GM21423 (cell line): ENCODE measurements around the gene KIF21B.

ENCODE experiments used
- ATAC-seq: cut with Tn5 transposase; IDR thresholded peaks from one replicate; pipeline ENCODE4 v1.9.1; 2021; ENCODE audit warnings: mild to moderate bottlenecking, moderate library complexity; ENCODE audit not compliant: unreplicated experiment

Gene KIF21B

GRCh38 chr1:201049248-201049831, 25.8 kb upstream of the KIF21B start:
- ATAC-seq, result no peak

GRCh38 chr1:201048521-201048920, 25.0 kb upstream of the KIF21B start:
- no peak for ATAC-seq

GRCh38 chr1:201044119-201044518, 20.6 kb upstream of the KIF21B start:
- ATAC-seq, result no peak

- peak; percentile 67 for ATAC-seq
These were observed 19.4 kb upstream of the KIF21B start for GRCh38 chr1:201042779-201043461.

- ATAC-seq, result no peak
These were observed 17.5 kb upstream of the KIF21B start for GRCh38 chr1:201041011-201041410.

- ATAC-seq, result no peak
These were observed 16.4 kb upstream of the KIF21B start for GRCh38 chr1:201039876-201040275.

GRCh38 chr1:201039418-201039817, 15.9 kb upstream of the KIF21B start:
- ATAC-seq, result no peak

GRCh38 chr1:201038186-201038876, 14.8 kb upstream of the KIF21B start:
- ATAC-seq, result no peak

GRCh38 chr1:201036188-201036842, 12.8 kb upstream of the KIF21B start:
- ATAC-seq, result no peak

- ATAC-seq, result no peak
These were observed 11.2 kb upstream of the KIF21B start for GRCh38 chr1:201034671-201035070.

GRCh38 chr1:201032408-201032807, 8.9 kb upstream of the KIF21B start:
- no peak for ATAC-seq

- no peak for ATAC-seq
These were observed 5.0 kb upstream of the KIF21B start for GRCh38 chr1:201028461-201028889.

GRCh38 chr1:201026836-201027235, 3.3 kb upstream of the KIF21B start:
- no peak for ATAC-seq

- no peak for ATAC-seq
These were observed 2.7 kb upstream of the KIF21B start for GRCh38 chr1:201026234-201026633.

- no peak for ATAC-seq
These were observed 2.1 kb upstream of the KIF21B start for GRCh38 chr1:201025571-201026002.

GRCh38 chr1:201024625-201024998, 1.1 kb upstream of the KIF21B start:
- no peak for ATAC-seq

GRCh38 chr1:201023920-201024624, 558 bp upstream of the KIF21B start:
- no peak for ATAC-seq

- no peak for ATAC-seq
These were observed 546 bp downstream of the KIF21B start for GRCh38 chr1:201022820-201023516.

GRCh38 chr1:201022493-201022819, 1.1 kb downstream of the KIF21B start:
- no peak for ATAC-seq

GRCh38 chr1:201021630-201022492, 1.7 kb downstream of the KIF21B start:
- ATAC-seq, result no peak
